SK-N-SH treated with all-trans-retinoic acid at 6 μM for 48 hours (cell line): Measurements from ENCODE around the gene MTREX.

Experiments
- ARNTL ChIP-seq: fragments of 450-650 bp; formaldehyde crosslinking; IDR thresholded peaks from 2 replicates; pipeline ENCODE4 v1.5.0; 2020; ENCODE audit warnings: low read depth, mild to moderate bottlenecking, moderate library complexity, borderline replicate concordance
- CREB5 ChIP-seq: fragments of 250-450 bp; sonication (Bioruptor Pico); IDR thresholded peaks from 2 replicates; pipeline ENCODE4 v1.5.1; 2020; ENCODE audit warnings: low read depth, mild to moderate bottlenecking, moderate library complexity
- CSDC2 ChIP-seq: fragments of 250-450 bp; sonication (Bioruptor Pico); IDR thresholded peaks from 2 replicates; pipeline ENCODE4 v1.5.0; 2020; ENCODE audit warnings: mild to moderate bottlenecking, moderate library complexity
- OSR1 ChIP-seq: fragments of 250-450 bp; sonication (Bioruptor Pico); IDR thresholded peaks from 2 replicates; pipeline ENCODE4 v1.8.0; 2022; ENCODE audit warnings: moderate library complexity, mild to moderate bottlenecking, inconsistent platforms
- PATZ1 ChIP-seq: fragments of 250-450 bp; sonication (Bioruptor Pico); IDR thresholded peaks from 2 replicates; pipeline ENCODE4 v1.8.0; 2020; ENCODE audit warnings: mild to moderate bottlenecking, moderate library complexity, borderline replicate concordance
- POU6F1 ChIP-seq: fragments of 250-450 bp; sonication (Bioruptor Pico); IDR thresholded peaks from 2 replicates; pipeline ENCODE4 v1.8.0; 2021; ENCODE audit warnings: low read depth, mild to moderate bottlenecking, moderate library complexity, borderline replicate concordance
- TCF4 ChIP-seq: fragments of 250-450 bp; sonication (Bioruptor Pico); IDR thresholded peaks from 2 replicates; pipeline ENCODE4 v1.8.0; 2021; ENCODE audit warnings: mild to moderate bottlenecking, moderate library complexity, borderline replicate concordance
- TOX ChIP-seq: fragments of 250-450 bp; sonication (Bioruptor Pico); IDR thresholded peaks from 2 replicates; pipeline ENCODE4 v1.8.0; 2021; ENCODE audit warnings: mild to moderate bottlenecking, moderate library complexity, borderline replicate concordance
- ZFP3 ChIP-seq: fragments of 250-450 bp; sonication (Bioruptor Pico); IDR thresholded peaks from 2 replicates; pipeline ENCODE4 v1.5.0; 2020; ENCODE audit warnings: mild to moderate bottlenecking, moderate library complexity
- ZNF8 ChIP-seq: fragments of 450-650 bp; formaldehyde crosslinking; IDR thresholded peaks from 2 replicates; pipeline ENCODE4 v1.5.0; 2020; ENCODE audit warnings: mild to moderate bottlenecking, moderate library complexity

- TF ChIP-seq ZNF8 (no peak), OSR1 (CRISPR knock-in tag) (no peak), TCF4 (no peak), POU6F1 (no peak), ARNTL (CRISPR knock-in tag) (no peak), CSDC2 (CRISPR knock-in tag) (no peak), CREB5 (CRISPR knock-in tag) (no peak), ZFP3 (CRISPR knock-in tag) (no peak), TOX (CRISPR knock-in tag) (no peak), PATZ1 (CRISPR knock-in tag) (no peak)
Measured at GRCh38 chr5:55406292-55406691, 98.5 kb downstream of the MTREX start.
